Prostate gland (tissue), 2 donors: ENCODE measurements around the gene SLC35E3. TPM values are rescaled to one million over a fixed set of nuclear protein-coding genes. Genes with fewer than 3 reads are reported as not detected.
"Not testable (repeated sequence)": the region's sequence is repeated elsewhere in the genome, so short reads cannot be mapped to it uniquely, and the experiment has no call there.

Experiments
- DNase-seq: peaks from one replicate; pipeline ENCODE4 v3.0.0-alpha.2; 2019; ENCODE audit warnings: low spot score
- H3K27ac ChIP-seq, 2 donors: fragments of 200-600 bp; sonication (generic); 2 replicates each; pipeline ENCODE4 v1.5.1; 2017 to 2019
- H3K27me3 ChIP-seq: fragments of 200-600 bp; sonication (generic); replicated peaks from 2 replicates; pipeline ENCODE4 v1.5.1; 2019; ENCODE audit not compliant: insufficient read depth
- H3K36me3 ChIP-seq, 2 donors: fragments of 200-600 bp; sonication (generic); 1 replicate in 1 of 2; 2 replicates in 1 of 2; pipeline versions ENCODE4 v1.5.1 to v1.8.1; 2017 to 2019
- H3K4me1 ChIP-seq: fragments of 200-600 bp; sonication (generic); replicated peaks from 2 replicates; pipeline ENCODE4 v1.5.1; 2019
- H3K4me3 ChIP-seq, 2 donors: fragments of 200-600 bp; sonication (generic); 2 replicates each; pipeline ENCODE4 v1.5.1; 2017 to 2019
- H3K9me3 ChIP-seq: fragments of 200-600 bp; sonication (generic); 2 replicates; pipeline ENCODE4 v1.5.1; 2017
- POLR2A ChIP-seq: fragments of 450-650 bp; IDR thresholded peaks from one replicate; pipeline ENCODE4 v1.6.1; 2016; ENCODE audit warnings: antibody characterized with exemption, mild to moderate bottlenecking
- POLR2AphosphoS5 ChIP-seq: sonication (generic); formaldehyde crosslinking; IDR thresholded peaks from one replicate; pipeline ENCODE4 v1.6.1; 2017; ENCODE audit warnings: antibody characterized with exemption
- WGBS: methylation state at CpG from one replicate; pipeline ENCODE4 v1.1.5; 2018; 5-methylcytosine and 5-hydroxymethylcytosine counted together
- intact Hi-C: fragments of 100-400 bp; cut with DNase I; formaldehyde crosslinking; loops from one replicate; pipeline ENCODE4 v1.14.2; 2022
- total RNA-seq, 2 donors: library from RNA; depleted of rRNA; stranded (reverse); fragments of >200 nt; gene quantifications; one replicate each; pipeline ENCODE4 v1.1.0, GENCODE V29; 2016
- TF ChIP-seq, protein P1 (sequence below), 4 experiments: fragments of 200-600 bp in 2 of 4; fragments of 450-650 bp in 2 of 4; sonication (generic) in 2 of 4; IDR thresholded peaks; 1 replicate in 3 of 4; 2 replicates in 1 of 4; pipeline ENCODE4 v1.5.1; 2016 to 2019; ENCODE audit warnings: antibody characterized with exemption in 4 of 4, mild to moderate bottlenecking in 2 of 4, moderate library complexity in 2 of 4

The SLC35E3 gene
- total RNA-seq, 2 donors from 2014 or later = 8.9 to 10.3 TPM

DNA sequence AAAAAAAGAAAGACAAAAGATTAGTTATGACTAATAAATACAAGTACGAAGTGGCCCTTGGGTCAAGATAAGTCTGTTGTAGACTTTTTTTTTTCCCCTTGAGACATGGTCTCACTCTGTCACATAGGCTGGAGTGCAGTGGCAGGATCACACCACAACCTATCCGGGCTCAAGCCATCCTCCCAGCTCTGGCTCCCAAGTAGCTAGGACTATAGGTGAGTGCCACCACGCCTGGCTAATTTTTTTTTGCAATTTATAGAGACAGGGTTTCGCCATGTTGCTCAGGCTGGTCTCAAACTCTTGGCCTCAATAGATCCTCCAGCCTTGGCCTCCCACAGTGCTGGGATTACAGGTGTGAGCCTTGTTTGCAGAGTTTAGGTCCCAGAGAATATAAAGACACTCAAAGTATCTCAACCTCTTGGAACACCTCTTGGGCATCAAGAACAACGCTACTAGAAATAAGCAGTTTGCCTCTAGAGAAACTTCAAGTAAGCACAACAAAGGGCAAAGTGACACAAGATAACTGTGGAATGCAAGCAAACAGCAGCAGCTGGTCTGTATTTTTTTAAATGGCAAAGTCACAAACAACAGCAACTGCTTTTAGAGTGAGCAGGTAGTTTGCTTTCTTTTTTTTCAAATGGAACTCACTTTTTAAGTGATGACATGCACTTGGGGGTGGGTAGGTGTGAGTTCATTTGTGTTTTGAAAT lies 58.1 kb downstream of the SLC35E3 start:
- TF ChIP-seq POLR2AphosphoS5 (no peak), POLR2A (no peak)
- TF ChIP-seq, protein P1, sequence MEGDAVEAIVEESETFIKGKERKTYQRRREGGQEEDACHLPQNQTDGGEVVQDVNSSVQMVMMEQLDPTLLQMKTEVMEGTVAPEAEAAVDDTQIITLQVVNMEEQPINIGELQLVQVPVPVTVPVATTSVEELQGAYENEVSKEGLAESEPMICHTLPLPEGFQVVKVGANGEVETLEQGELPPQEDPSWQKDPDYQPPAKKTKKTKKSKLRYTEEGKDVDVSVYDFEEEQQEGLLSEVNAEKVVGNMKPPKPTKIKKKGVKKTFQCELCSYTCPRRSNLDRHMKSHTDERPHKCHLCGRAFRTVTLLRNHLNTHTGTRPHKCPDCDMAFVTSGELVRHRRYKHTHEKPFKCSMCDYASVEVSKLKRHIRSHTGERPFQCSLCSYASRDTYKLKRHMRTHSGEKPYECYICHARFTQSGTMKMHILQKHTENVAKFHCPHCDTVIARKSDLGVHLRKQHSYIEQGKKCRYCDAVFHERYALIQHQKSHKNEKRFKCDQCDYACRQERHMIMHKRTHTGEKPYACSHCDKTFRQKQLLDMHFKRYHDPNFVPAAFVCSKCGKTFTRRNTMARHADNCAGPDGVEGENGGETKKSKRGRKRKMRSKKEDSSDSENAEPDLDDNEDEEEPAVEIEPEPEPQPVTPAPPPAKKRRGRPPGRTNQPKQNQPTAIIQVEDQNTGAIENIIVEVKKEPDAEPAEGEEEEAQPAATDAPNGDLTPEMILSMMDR (IDR thresholded peaks at IDR 0.05) = no peak
- Histone ChIP-seq H3K9me3 (no peaks in the 10 kb centered on the region), H3K4me3 (no peak overlapping the region), H3K27me3 (no peaks in the 10 kb centered on the region), H3K36me3 (no peaks in the 10 kb centered on the region), H3K27ac (no peak overlapping the region), H3K4me1 (peaks cover 4% of the 10 kb centered on the region)
- intact Hi-C loops = no loop called here
- 97% methylated on average over 5 of the region's 5 CpGs for WGBS
- DNase-seq = no peak

DNA sequence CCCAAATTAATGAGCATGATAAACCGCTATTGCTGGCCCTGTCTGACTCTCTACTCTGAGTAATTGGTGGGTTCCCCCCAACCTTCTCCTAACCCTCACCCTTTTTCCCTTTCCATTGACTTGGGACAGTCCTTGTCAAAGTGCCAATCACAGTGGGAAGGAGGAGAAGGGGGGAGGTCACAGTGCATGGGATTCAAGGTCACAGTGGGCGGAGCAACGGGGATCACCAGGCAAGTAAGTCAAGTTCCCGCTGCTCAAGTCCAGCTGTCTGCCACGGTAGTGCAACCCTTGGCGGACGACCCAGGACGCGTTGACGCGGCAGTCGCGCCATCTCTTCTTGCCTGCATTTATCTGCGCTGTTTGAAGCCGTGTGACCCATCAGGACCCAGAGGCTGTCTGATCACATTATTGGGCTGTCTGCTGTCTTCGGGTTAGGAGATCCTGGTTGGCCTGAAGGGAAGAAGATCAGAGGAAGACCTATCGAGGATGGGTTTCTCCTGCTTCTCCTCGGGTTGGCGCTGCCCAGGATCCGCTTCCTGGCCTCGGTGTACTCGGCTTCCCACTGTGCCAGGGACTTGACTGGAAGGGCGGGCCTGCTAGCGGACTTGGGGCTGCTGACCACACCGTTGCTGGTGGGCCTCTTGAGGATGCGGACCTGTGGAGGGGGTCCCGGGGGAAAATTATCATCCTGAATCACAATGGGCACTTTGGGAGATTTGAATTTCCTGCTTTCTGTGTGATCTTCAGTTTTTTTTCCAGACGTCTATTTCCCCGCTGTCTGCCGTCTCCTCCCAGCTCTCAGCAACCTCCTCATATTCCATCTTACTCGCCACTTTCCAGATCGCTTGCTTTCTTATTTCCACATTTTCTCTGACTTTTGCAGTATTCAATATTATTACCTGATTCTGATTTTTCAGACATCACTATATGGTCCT lies 58.9 kb downstream of the SLC35E3 start:
- TF ChIP-seq POLR2A (no peak), POLR2AphosphoS5 (no peak)
- TF ChIP-seq, protein P1 (IDR thresholded peaks at IDR 0.05) = no peak
- WGBS = 87% methylated on average over 32 of the region's 32 CpGs
- no peaks in the 10 kb centered on the region for H3K36me3 ChIP-seq
- DNase-seq = no peak
- H3K4me1 ChIP-seq = peaks cover 4% of the 10 kb centered on the region
- H3K27ac ChIP-seq = no peak overlapping the region
- intact Hi-C loops = no loop called here
- no peaks in the 10 kb centered on the region for H3K9me3 ChIP-seq
- H3K27me3 ChIP-seq = no peaks in the 10 kb centered on the region
- no peak overlapping the region for H3K4me3 ChIP-seq

DNA sequence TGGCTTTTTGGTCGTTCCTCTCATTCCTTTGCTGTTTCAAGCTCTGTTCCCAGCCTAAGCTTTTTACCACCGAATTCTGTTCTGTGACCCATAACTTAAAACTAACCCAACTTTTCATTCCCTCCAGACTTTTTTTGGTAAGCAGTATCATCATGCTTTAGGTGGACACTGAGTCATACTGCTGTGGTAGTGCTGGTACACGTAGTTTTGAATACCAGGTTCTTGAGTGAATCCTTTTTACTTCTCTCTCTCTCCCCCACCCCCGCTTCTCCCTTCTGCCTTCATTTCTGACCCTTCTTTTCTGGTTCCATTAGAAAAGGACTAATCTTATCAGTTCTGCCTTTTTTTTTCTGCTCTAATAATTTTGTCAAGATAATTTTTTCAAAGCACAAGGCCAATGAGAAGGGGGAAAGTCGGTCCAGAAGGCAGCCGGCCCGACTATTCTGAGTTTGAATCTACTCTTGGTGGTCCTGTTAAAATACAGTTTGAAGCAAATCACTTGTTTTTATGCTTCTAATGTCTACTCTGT lies 59.7 kb downstream of the SLC35E3 start:
- Histone ChIP-seq H3K27me3 (no peaks in the 10 kb centered on the region), H3K4me3 (no peak overlapping the region), H3K36me3 (no peaks in the 10 kb centered on the region), H3K4me1 (peaks cover 2% of the 10 kb centered on the region), H3K27ac (no peak overlapping the region), H3K9me3 (no peaks in the 10 kb centered on the region)
- 95% methylated on average over 7 of the region's 7 CpGs for WGBS
- intact Hi-C loops = no loop called here
- TF ChIP-seq POLR2AphosphoS5 (no peak), POLR2A (no peak)
- TF ChIP-seq, protein P1 (IDR thresholded peaks at IDR 0.05) = no peak
- no peak for DNase-seq

DNA sequence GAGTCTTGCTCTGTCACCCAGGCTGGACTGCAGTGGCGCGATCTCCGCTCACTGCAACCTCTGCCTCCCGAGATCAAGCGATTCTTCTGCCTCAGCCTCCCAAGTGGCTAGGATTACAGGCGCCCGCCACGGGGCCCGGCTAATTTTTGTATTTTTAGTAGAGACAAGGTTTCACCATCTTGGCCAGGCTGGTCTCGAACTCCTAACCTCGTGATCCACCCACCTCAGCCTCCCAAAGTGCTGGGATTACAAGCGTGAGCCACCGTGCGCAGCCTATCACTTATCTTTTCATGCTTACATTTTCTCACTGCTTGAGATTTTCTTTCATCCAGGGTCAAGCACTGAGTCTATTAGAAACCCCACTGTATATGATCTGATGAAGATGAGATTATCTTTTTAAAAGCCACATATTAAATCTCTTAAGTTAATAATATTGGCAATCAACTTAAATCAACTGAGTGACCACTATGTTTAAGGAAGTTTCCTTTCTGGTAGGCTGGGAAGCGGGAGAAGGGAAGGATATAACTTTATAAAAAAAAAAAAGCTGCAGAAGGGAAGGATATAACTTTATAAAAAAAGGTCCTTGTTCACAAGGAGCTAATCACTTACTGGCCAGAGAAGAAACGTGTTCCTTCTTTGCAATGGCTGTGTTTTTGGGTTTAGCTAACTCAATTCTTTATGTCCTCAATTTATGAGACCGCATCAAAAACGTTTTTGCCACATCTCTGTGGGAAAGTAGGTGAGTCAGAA lies 60.7 kb downstream of the SLC35E3 start:
- Histone ChIP-seq H3K9me3 (no peaks in the 10 kb centered on the region), H3K4me3 (peak overlapping the region in 1 of 2 donors; percentile 84), H3K36me3 (no peaks in the 10 kb centered on the region), H3K4me1 (no peaks in the 10 kb centered on the region), H3K27ac (peak overlapping the region; percentile 98 to 99), H3K27me3 (no peaks in the 10 kb centered on the region)
- WGBS = 87% methylated on average over 18 of the region's 18 CpGs
- TF ChIP-seq, protein P1 (IDR thresholded peaks at IDR 0.05) = no peak
- TF ChIP-seq POLR2AphosphoS5 (no peak), POLR2A (no peak)
- intact Hi-C loops = no loop called here
- DNase-seq = no peak

DNA sequence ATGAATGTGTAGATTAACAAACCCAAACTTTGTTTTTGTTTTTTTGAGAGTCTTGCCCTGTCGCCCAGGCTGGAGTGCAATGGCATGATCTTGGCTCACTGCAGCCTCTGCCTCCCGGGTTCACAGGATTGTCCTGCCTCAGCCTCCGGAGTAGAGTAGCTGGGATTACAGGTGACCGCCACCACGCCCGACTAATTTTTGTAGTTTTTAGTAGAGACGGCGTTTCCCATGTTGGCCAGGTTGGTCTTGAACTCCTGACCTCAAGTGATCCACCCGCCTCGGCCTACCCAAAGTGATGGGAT lies 61.2 kb downstream of the SLC35E3 start:
- H3K9me3 ChIP-seq, intact Hi-C loops, H3K36me3 ChIP-seq, H3K4me1 ChIP-seq, DNase-seq, H3K27me3 ChIP-seq: not testable (repeated sequence)
- WGBS = 11% methylated on average over 10 of the region's 10 CpGs
- H3K4me3 ChIP-seq = peak overlapping the region; percentile 84 to 99
- peak overlapping the region; percentile 98 to 99 for H3K27ac ChIP-seq
